Measurements from ENCODE around the gene CD9. TPM values are rescaled to one million over a fixed set of nuclear protein-coding genes. Genes with fewer than 3 reads are reported as not detected.

The CD9 gene
- polyA plus RNA-seq, 1 of the 3 experiments (the other 2 are of a cell fraction) = 76.6 TPM

GRCh38 chr12:6201213-6201608 is 1.0 kb downstream of the CD9 start (continued):
- TF ChIP-seq FOXJ3 (CRISPR knock-in tag; IDR thresholded peaks at IDR 0.05) (no peak), RCOR1 (IDR thresholded peaks at IDR 0.05; ENCODE audit: low read length) (no peak), REST (IDR thresholded peaks at IDR 0.05; ENCODE audit: low read depth, low read length) (no peak)

- Histone ChIP-seq H3K9me2 (no peaks in the 10 kb centered on the region), H3K9me3 (no peaks in the 10 kb centered on the region), H3F3A (replicated peaks; ENCODE audit: insufficient read depth) (no peaks in the 10 kb centered on the region), H3K79me2 (ENCODE audit: insufficient read depth) (peaks cover 10% of the 10 kb centered on the region; the same call in 1 of the 2 replicates), H3K4me2 (peak overlapping the region; percentile 96), H3K4me1 (ENCODE audit: control insufficient read depth in 1 of 2, insufficient read depth in 2 of 2, low read depth in 1 of 2, low read length in 1 of 2) (peaks cover 0 to 51% of the 10 kb centered on the region in 2 experiments; a peak in 1 of 4 replicates), H2AFZ (ENCODE audit: low read depth) (no peak overlapping the region), H4K20me1 (ENCODE audit: insufficient read depth) (no peaks in the 10 kb centered on the region), H3K27me3 (ENCODE audit: insufficient read depth) (no peaks in the 10 kb centered on the region), H3K9ac (no peak overlapping the region), H3K36me3 (replicated peaks in 1 of 2; ENCODE audit: control insufficient read depth in 1 of 2, insufficient read depth in 2 of 2, low read length in 1 of 2) (no peaks in the 10 kb centered on the region), H3K27ac (ENCODE audit: low read depth in 2 of 2, low read length in 1 of 2) (peak overlapping the region in 1 of 2 experiments; percentile 82; a peak in 1 of 4 replicates), H3K4me3 (ENCODE audit: low read depth in 2 of 2, low read length in 1 of 2) (peak overlapping the region in 1 of 2 experiments; percentile 79; a peak in 1 of 4 replicates)
- CTCF ChIA-PET = interaction anchor here (1.1 to 14.3 kb wide), 12 partner anchors 8 to 214 kb away, joined by 3 to 299 read pairs (median 5); no protein-coding TSS in a partner anchor
- DNase-seq = no peak
- TF ChIP-seq, protein P1, sequence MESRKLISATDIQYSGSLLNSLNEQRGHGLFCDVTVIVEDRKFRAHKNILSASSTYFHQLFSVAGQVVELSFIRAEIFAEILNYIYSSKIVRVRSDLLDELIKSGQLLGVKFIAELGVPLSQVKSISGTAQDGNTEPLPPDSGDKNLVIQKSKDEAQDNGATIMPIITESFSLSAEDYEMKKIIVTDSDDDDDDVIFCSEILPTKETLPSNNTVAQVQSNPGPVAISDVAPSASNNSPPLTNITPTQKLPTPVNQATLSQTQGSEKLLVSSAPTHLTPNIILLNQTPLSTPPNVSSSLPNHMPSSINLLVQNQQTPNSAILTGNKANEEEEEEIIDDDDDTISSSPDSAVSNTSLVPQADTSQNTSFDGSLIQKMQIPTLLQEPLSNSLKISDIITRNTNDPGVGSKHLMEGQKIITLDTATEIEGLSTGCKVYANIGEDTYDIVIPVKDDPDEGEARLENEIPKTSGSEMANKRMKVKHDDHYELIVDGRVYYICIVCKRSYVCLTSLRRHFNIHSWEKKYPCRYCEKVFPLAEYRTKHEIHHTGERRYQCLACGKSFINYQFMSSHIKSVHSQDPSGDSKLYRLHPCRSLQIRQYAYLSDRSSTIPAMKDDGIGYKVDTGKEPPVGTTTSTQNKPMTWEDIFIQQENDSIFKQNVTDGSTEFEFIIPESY (IDR thresholded peaks at IDR 0.05; ENCODE audit: borderline replicate concordance, low read depth) = no peak
- TF ChIP-seq CHD2 (IDR thresholded peaks at IDR 0.05; ENCODE audit: low read length, partially characterized antibody) = no peak
- TF ChIP-seq SMC3 (IDR thresholded peaks at IDR 0.05; ENCODE audit: low read depth, low read length) = no peak
- TF ChIP-seq NRF1 (IDR thresholded peaks at IDR 0.05; ENCODE audit: low read depth, low read length) = no peak
- TF ChIP-seq, protein P2, sequence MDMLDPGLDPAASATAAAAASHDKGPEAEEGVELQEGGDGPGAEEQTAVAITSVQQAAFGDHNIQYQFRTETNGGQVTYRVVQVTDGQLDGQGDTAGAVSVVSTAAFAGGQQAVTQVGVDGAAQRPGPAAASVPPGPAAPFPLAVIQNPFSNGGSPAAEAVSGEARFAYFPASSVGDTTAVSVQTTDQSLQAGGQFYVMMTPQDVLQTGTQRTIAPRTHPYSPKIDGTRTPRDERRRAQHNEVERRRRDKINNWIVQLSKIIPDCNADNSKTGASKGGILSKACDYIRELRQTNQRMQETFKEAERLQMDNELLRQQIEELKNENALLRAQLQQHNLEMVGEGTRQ (IDR thresholded peaks at IDR 0.05; ENCODE audit: borderline replicate concordance, low read depth, low read length) = no peak
- TF ChIP-seq YY1 (IDR thresholded peaks at IDR 0.05; ENCODE audit: low read depth) = no peak
- TF ChIP-seq PBX3 (IDR thresholded peaks at IDR 0.05) = no peak
- TF ChIP-seq, protein P3, sequence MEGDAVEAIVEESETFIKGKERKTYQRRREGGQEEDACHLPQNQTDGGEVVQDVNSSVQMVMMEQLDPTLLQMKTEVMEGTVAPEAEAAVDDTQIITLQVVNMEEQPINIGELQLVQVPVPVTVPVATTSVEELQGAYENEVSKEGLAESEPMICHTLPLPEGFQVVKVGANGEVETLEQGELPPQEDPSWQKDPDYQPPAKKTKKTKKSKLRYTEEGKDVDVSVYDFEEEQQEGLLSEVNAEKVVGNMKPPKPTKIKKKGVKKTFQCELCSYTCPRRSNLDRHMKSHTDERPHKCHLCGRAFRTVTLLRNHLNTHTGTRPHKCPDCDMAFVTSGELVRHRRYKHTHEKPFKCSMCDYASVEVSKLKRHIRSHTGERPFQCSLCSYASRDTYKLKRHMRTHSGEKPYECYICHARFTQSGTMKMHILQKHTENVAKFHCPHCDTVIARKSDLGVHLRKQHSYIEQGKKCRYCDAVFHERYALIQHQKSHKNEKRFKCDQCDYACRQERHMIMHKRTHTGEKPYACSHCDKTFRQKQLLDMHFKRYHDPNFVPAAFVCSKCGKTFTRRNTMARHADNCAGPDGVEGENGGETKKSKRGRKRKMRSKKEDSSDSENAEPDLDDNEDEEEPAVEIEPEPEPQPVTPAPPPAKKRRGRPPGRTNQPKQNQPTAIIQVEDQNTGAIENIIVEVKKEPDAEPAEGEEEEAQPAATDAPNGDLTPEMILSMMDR (IDR thresholded peaks at IDR 0.05) = no peak
- no peak for TF ChIP-seq RAD21 (IDR thresholded peaks at IDR 0.05; ENCODE audit: low read length)
- no peak for TF ChIP-seq MAX (IDR thresholded peaks at IDR 0.05; ENCODE audit: low read depth)
- TF ChIP-seq ELF1 (IDR thresholded peaks at IDR 0.05) = no peak
- TF ChIP-seq, protein P4, sequence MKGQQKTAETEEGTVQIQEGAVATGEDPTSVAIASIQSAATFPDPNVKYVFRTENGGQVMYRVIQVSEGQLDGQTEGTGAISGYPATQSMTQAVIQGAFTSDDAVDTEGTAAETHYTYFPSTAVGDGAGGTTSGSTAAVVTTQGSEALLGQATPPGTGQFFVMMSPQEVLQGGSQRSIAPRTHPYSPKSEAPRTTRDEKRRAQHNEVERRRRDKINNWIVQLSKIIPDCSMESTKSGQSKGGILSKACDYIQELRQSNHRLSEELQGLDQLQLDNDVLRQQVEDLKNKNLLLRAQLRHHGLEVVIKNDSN (IDR thresholded peaks at IDR 0.05; ENCODE audit: borderline replicate concordance, low read depth) = no peak
- TF ChIP-seq SIN3A (IDR thresholded peaks at IDR 0.05; ENCODE audit: borderline replicate concordance, low read depth, low read length) = no peak
- no peak for TF ChIP-seq FOXJ3 (CRISPR knock-in tag; IDR thresholded peaks at IDR 0.05)
- no peak for TF ChIP-seq FOSL2 (IDR thresholded peaks at IDR 0.05; ENCODE audit: borderline replicate concordance, low read depth)
- no peak for TF ChIP-seq MXI1 (IDR thresholded peaks at IDR 0.05; ENCODE audit: low read depth, low read length)
- TF ChIP-seq NFIC (IDR thresholded peaks at IDR 0.05; ENCODE audit: borderline replicate concordance) = no peak
- TF ChIP-seq MEF2A (IDR thresholded peaks at IDR 0.05; ENCODE audit: borderline replicate concordance, low read depth) = no peak
- no peak for TF ChIP-seq TEAD4 (IDR thresholded peaks at IDR 0.05; ENCODE audit: borderline replicate concordance, insufficient read depth)
- no peak for TF ChIP-seq TCF12 (IDR thresholded peaks at IDR 0.05)
- WGBS (ENCODE audit: low lambda C conversion rate) = 93% methylated on average over 3 of the region's 3 CpGs
- POLR2A ChIA-PET = interaction anchor here (0.6 to 2.6 kb wide), 2 partner anchors 77 to 81 kb away, joined by 3 to 10 read pairs; no protein-coding TSS in a partner anchor
These were observed 1.6 kb downstream of the CD9 start for GRCh38 chr12:6201826-6202225.
